ENCODE data around the gene IL17RC. TPM values are rescaled to one million over a fixed set of nuclear protein-coding genes. Genes with fewer than 3 reads are reported as not detected.

IL17RC gene
- total and polyA plus RNA-seq, 3 experiments from 2014 or later: 0.20 to 11.0 (median 0.31) TPM

DNA sequence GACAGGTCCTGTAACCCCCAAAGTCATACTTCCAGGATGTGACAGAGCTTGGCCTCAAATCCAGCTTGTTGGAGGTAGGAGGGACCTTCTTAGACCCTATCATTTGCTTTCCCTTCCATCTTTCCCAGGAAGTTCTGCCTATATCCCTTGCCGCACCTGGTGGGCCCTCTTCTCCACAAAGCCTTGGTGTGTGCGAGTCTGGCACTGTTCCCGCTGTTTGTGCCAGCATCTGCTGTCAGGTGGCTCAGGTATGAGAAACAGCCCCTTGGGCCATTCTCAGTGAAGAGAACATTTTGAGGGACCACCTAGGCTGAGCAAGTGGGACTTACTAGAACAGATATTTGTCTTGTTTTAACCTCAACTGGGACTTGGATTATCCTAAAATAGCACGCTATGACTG is 13.0 kb upstream of the IL17RC start:
- no peaks in the 10 kb centered on the region for H3K9me3 Mint-ChIP-seq
- H3K4me1 Mint-ChIP-seq: peaks cover 17 to 28% (median 24%) of the 10 kb centered on the region in 3 donors
- Histone ChIP-seq H3K36me3 (ENCODE audit: insufficient read depth, low read length) (no peaks in the 10 kb centered on the region), H3K4me3 (ENCODE audit: low read length) (no peak overlapping the region), H3K27ac (ENCODE audit: low read depth, low read length) (no peak overlapping the region), H3K4me1 (ENCODE audit: insufficient read depth, low read length) (peaks cover 19% of the 10 kb centered on the region), H3K27me3 (ENCODE audit: insufficient read depth, low read length, poor library complexity, severe bottlenecking) (no peaks in the 10 kb centered on the region), H3K9me3 (ENCODE audit: low read length) (no peaks in the 10 kb centered on the region)
- peak overlapping the region in 3 of 8 donors; percentile 58 to 89 (median 88) for H3K27ac Mint-ChIP-seq
- H3K27me3 Mint-ChIP-seq: no peaks in the 10 kb centered on the region
- DNase-seq: no peak
- H3K4me3 Mint-ChIP-seq: peak overlapping the region in 3 of 7 donors; percentile 82 to 88 (median 82)
- no peaks in the 10 kb centered on the region for H3K36me3 Mint-ChIP-seq
- ChIA-PET POLR2A (no interaction called here), CTCF (no interaction called here)

DNA sequence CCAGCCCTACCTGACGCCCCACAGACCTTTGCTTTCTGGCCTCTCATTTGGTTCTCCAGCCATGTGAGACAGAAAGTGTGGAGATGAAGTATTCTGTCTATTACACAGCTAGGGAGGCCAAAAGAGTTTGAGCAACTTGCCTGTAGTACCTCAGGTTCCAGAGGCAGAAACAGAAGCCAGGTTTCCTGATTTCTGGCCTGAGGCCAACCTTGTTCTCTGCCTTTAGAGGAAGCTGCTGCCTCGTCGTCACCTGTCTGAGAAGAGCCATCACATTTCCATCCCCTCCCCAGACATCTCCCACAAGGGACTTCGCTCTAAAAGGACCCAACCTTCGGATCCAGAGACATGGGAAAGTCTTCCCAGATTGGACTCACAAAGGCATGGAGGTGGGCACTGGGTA is 10.4 kb upstream of the IL17RC start:
- Mint-ChIP-seq H3K4me3 (no peak overlapping the region), H3K9me3 (no peaks in the 10 kb centered on the region), H3K4me1 (peaks cover 14 to 24% (median 21%) of the 10 kb centered on the region in 3 donors), H3K27me3 (peaks cover 0 to 4% of the 10 kb centered on the region in 2 donors), H3K27ac (no peak overlapping the region), H3K36me3 (peaks cover 0 to 2% (median 2%) of the 10 kb centered on the region in 3 donors)
- H3K4me1 ChIP-seq (ENCODE audit: insufficient read depth, low read length): peaks cover 19% of the 10 kb centered on the region
- no peaks in the 10 kb centered on the region for H3K27me3 ChIP-seq (ENCODE audit: insufficient read depth, low read length, poor library complexity, severe bottlenecking)
- no peaks in the 10 kb centered on the region for H3K9me3 ChIP-seq (ENCODE audit: low read length)
- H3K36me3 ChIP-seq (ENCODE audit: insufficient read depth, low read length): no peaks in the 10 kb centered on the region
- no peak overlapping the region for H3K27ac ChIP-seq (ENCODE audit: low read depth, low read length)
- ChIA-PET POLR2A (no interaction called here), CTCF (no interaction called here)
- DNase-seq: no peak
- H3K4me3 ChIP-seq (ENCODE audit: low read length): no peak overlapping the region

DNA sequence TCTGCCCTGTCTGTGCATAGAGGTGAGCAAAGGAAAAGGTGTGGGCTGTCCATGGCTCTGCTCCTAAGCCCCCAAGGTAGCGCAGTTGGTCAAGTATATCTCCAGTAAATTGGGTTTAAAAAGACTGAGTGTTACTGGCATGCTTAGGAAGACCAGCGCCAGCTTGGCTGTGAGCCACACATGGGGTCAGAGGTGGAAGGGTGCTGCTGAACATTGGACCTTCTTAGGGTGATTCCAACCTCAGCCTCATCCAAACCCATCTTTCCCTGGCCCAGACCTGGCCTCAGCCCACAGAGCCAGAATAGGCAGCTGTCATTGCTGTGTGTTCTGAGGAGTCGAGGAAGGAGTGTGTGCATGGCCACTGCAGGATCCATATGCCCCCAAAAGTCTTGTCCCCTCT is 8.6 kb upstream of the IL17RC start:
- H3K27me3 ChIP-seq (ENCODE audit: insufficient read depth, low read length, poor library complexity, severe bottlenecking): no peaks in the 10 kb centered on the region
- H3K4me1 Mint-ChIP-seq: peaks cover 7 to 16% (median 12%) of the 10 kb centered on the region in 3 donors
- no peak overlapping the region for H3K27ac ChIP-seq (ENCODE audit: low read depth, low read length)
- H3K4me3 Mint-ChIP-seq: no peak overlapping the region
- H3K9me3 Mint-ChIP-seq: no peaks in the 10 kb centered on the region
- no peak overlapping the region for H3K4me3 ChIP-seq (ENCODE audit: low read length)
- H3K27ac Mint-ChIP-seq: no peak overlapping the region
- POLR2A ChIA-PET: no interaction called here
- peaks cover 0 to 2% (median 2%) of the 10 kb centered on the region in 3 donors for H3K36me3 Mint-ChIP-seq
- no peak for DNase-seq
- H3K9me3 ChIP-seq (ENCODE audit: low read length): no peaks in the 10 kb centered on the region
- no peaks in the 10 kb centered on the region for H3K36me3 ChIP-seq (ENCODE audit: insufficient read depth, low read length)
- H3K4me1 ChIP-seq (ENCODE audit: insufficient read depth, low read length): peaks cover 3% of the 10 kb centered on the region
- peaks cover 3 to 9% of the 10 kb centered on the region in 2 donors for H3K27me3 Mint-ChIP-seq
- CTCF ChIA-PET: interaction anchor here (0.9 kb wide), 1 partner anchor 164 kb away, joined by 3 read pairs; no protein-coding TSS in a partner anchor

DNA sequence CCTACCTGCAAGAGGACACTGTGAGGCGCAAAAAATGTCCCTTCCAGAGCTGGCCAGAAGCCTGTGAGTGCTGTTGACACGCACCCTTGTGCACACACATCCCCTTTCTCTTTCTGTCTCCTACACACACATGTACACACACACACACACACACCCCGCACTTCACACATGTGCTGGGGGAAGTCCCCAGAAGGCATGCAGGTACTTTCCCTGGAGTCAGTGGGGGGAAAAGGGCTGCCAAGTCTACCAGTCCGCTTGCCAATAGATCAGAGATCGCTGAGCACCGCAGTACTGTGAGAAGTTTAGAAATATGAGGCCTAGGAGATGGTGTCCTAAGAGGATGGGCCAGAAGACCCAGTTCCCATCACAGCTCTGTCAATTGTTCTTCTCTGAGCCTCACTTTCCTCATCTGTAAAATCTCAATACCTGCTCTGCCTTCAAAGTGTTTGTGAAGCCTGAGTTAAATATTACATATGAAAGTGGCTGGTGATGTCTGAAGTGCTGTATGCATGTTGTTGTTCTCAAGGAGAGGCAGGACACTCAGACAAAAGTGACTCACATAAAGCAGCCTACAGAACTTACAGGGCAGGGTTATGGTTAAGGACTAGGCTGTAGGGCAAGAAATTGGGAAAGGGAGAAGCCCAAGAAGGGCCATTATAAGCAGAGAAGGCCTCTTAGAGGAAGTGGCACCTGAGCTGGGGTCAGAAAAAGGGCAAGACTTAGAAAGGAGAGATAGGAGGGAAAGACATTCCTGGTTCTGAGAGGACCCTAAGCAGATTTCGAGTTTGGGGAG is 7.5 kb upstream of the IL17RC start:
- H3K36me3 ChIP-seq (ENCODE audit: insufficient read depth, low read length): no peaks in the 10 kb centered on the region
- no peaks in the 10 kb centered on the region for H3K9me3 ChIP-seq (ENCODE audit: low read length)
- no peaks in the 10 kb centered on the region for H3K27me3 ChIP-seq (ENCODE audit: insufficient read depth, low read length, poor library complexity, severe bottlenecking)
- no peak overlapping the region for H3K4me3 ChIP-seq (ENCODE audit: low read length)
- H3K4me1 ChIP-seq (ENCODE audit: insufficient read depth, low read length): no peaks in the 10 kb centered on the region
- no peak overlapping the region for H3K4me3 Mint-ChIP-seq
- peaks cover 3 to 16% of the 10 kb centered on the region in 2 donors for H3K27me3 Mint-ChIP-seq
- H3K27ac ChIP-seq (ENCODE audit: low read depth, low read length): no peak overlapping the region
- no peaks in the 10 kb centered on the region for H3K9me3 Mint-ChIP-seq
- ChIA-PET CTCF (interaction anchor here (0.9 kb wide), 1 partner anchor 165 kb away, joined by 3 read pairs; no protein-coding TSS in a partner anchor), POLR2A (no interaction called here)
- H3K4me1 Mint-ChIP-seq: peaks cover 4 to 8% (median 8%) of the 10 kb centered on the region in 3 donors
- peaks cover 0 to 2% (median 2%) of the 10 kb centered on the region in 3 donors for H3K36me3 Mint-ChIP-seq
- no peak for DNase-seq
- peak overlapping the region in 3 of 8 donors; percentile 4 to 56 (median 23) for H3K27ac Mint-ChIP-seq

DNA sequence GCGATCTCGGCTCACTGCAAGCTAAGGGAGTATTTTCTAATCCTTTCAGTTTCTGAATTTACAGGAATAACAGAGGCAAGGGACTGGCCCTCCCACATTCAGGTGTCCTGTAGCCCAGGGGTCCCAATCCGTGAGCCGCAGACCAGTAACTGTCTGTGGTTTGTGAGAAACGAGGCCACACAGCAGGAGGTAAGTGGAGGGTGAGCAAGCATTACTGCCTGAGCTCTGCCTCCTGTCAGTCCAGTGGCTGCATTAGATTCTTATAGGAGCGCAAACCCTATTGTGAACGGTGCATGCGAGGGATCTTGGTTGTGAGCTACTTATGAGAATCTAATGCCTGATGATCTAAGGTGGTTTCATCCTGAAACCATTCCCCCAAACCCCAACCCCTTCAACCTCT is 5.0 kb upstream of the IL17RC start:
- Mint-ChIP-seq H3K4me3 (no peak overlapping the region), H3K27ac (peak overlapping the region in 2 of 8 donors; percentile 19 to 28), H3K27me3 (peaks cover 7 to 16% of the 10 kb centered on the region in 2 donors), H3K9me3 (no peaks in the 10 kb centered on the region), H3K36me3 (peaks cover 0 to 2% (median 2%) of the 10 kb centered on the region in 3 donors), H3K4me1 (peaks cover 7 to 20% (median 15%) of the 10 kb centered on the region in 3 donors)
- H3K9me3 ChIP-seq (ENCODE audit: low read length): no peaks in the 10 kb centered on the region
- no peaks in the 10 kb centered on the region for H3K36me3 ChIP-seq (ENCODE audit: insufficient read depth, low read length)
- ChIA-PET POLR2A (no interaction called here), CTCF (interaction anchor here (1.4 to 1.7 kb wide), 3 partner anchors 22 to 75 kb away, joined by 3 to 10 read pairs (median 4); partner anchors contain the start of genes CRELD1, EMC3 and JAGN1)
- H3K27me3 ChIP-seq (ENCODE audit: insufficient read depth, low read length, poor library complexity, severe bottlenecking): no peaks in the 10 kb centered on the region
- H3K4me1 ChIP-seq (ENCODE audit: insufficient read depth, low read length): peaks cover 9% of the 10 kb centered on the region
- no peak overlapping the region for H3K4me3 ChIP-seq (ENCODE audit: low read length)
- no peak overlapping the region for H3K27ac ChIP-seq (ENCODE audit: low read depth, low read length)
- DNase-seq: no peak

DNA sequence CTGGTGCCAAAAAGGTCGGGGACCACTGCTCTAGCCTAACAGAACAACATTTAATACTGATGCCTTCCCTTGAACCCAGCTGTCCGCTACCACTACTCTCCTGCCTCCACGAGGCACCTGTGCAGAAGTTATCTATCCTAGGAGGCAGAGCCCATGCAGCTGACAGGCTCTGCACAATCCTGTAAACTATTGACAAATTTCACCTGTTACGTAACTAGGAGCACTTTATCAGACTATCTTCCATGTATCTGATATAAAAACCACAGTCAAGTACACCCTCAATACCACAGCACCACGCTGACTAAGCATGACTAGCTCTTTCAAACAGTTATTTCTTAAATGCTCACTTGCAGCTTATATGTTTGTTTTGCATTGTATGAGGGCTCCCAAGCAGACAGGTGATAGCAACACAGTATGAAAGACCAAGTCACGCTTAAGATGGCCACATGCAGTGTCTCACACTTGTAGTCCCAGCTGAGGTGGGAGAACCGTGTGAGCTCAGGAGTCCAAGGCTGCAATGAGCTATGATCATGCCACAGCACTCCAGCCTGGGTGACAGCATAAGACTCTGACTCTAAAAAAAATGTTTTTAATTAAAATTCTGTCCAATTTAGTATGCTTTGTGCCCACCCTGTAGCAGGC is 4.5 kb upstream of the IL17RC start:
- CTCF ChIA-PET: interaction anchor here (0.6 to 2.7 kb wide), 4 partner anchors 10 to 74 kb away, joined by 3 to 11 read pairs (median 6); partner anchors contain the start of genes CRELD1, EMC3 and JAGN1
- Histone ChIP-seq H3K4me1 (ENCODE audit: insufficient read depth, low read length) (peaks cover 9% of the 10 kb centered on the region), H3K27ac (ENCODE audit: low read depth, low read length) (no peak overlapping the region), H3K4me3 (ENCODE audit: low read length) (no peak overlapping the region), H3K36me3 (ENCODE audit: insufficient read depth, low read length) (no peaks in the 10 kb centered on the region), H3K27me3 (ENCODE audit: insufficient read depth, low read length, poor library complexity, severe bottlenecking) (no peaks in the 10 kb centered on the region), H3K9me3 (ENCODE audit: low read length) (no peaks in the 10 kb centered on the region)
- Mint-ChIP-seq H3K9me3 (no peaks in the 10 kb centered on the region), H3K4me1 (peaks cover 7 to 21% (median 15%) of the 10 kb centered on the region in 3 donors), H3K27ac (peak overlapping the region in 3 of 8 donors; percentile 7 to 28 (median 19)), H3K36me3 (peaks cover 0 to 2% (median 2%) of the 10 kb centered on the region in 3 donors), H3K4me3 (peak overlapping the region in 1 of 7 donors; percentile 7), H3K27me3 (peaks cover 7 to 16% of the 10 kb centered on the region in 2 donors)
- POLR2A ChIA-PET: interaction anchor here (2.1 kb wide), 1 partner anchor 22 kb away, joined by 4 read pairs; the partner anchor contains the start of gene JAGN1
- no peak for DNase-seq

DNA sequence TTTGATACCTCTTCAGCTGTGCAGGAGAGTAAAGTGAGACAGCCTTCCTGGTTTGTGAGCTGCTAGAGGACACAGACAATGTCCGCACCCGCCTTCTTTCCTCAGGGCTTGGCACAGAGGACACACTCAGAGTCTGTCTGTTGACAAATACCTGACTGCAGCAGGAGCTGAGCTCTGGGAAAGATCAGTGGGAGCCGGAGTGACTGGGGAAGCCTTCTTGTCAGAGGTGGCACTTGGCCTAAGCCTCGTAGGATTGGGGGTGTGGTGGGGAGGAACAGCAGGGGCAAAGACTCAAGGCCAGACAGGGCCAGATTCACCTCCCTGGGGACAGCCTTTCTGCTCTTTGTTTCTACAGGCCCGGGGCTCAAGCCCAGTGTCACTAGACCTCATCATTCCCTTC is 3.3 kb upstream of the IL17RC start:
- CTCF ChIA-PET: interaction anchor here (2.7 kb wide), 1 partner anchor 19 kb away, joined by 11 read pairs; the partner anchor contains the start of gene CRELD1

More for the DNA sequence above, 3.3 kb upstream of the IL17RC start:
- Histone ChIP-seq H3K9me3 (ENCODE audit: low read length) (no peaks in the 10 kb centered on the region), H3K4me3 (ENCODE audit: low read length) (no peak overlapping the region), H3K27ac (ENCODE audit: low read depth, low read length) (no peak overlapping the region), H3K4me1 (ENCODE audit: insufficient read depth, low read length) (peaks cover 9% of the 10 kb centered on the region), H3K27me3 (ENCODE audit: insufficient read depth, low read length, poor library complexity, severe bottlenecking) (no peaks in the 10 kb centered on the region), H3K36me3 (ENCODE audit: insufficient read depth, low read length) (no peaks in the 10 kb centered on the region)
- Mint-ChIP-seq H3K27ac (no peak overlapping the region), H3K27me3 (peaks cover 7 to 16% of the 10 kb centered on the region in 2 donors), H3K9me3 (no peaks in the 10 kb centered on the region), H3K4me1 (peaks cover 7 to 21% (median 15%) of the 10 kb centered on the region in 3 donors), H3K36me3 (peaks cover 0 to 2% (median 2%) of the 10 kb centered on the region in 3 donors), H3K4me3 (peak overlapping the region in 3 of 7 donors; percentile 14 to 58 (median 23))
- POLR2A ChIA-PET: interaction anchor here (0.6 to 2.9 kb wide), 3 partner anchors 19 to 34 kb away, joined by 3 to 14 read pairs (median 4); partner anchors contain the start of genes CRELD1 and JAGN1
- DNase-seq: no peak

Data from CD8-positive, alpha-beta memory T cell (primary cell).